Endodermal cell (in vitro differentiated cells): ENCODE measurements around the gene OGFOD2. TPM values are rescaled to one million over a fixed set of nuclear protein-coding genes. Genes with fewer than 3 reads are reported as not detected.

Experiments
- DNase-seq: peaks from one replicate; pipeline ENCODE4 v3.0.0-alpha.2; 2017
- H3K27ac ChIP-seq: 2 replicates; pipeline ENCODE4 v1.5.1; 2013; ENCODE audit warnings: mild to moderate bottlenecking, low read depth, low read length, moderate library complexity
- H3K27me3 ChIP-seq: 2 replicates; pipeline ENCODE4 v1.6.1; 2013; ENCODE audit warnings: mild to moderate bottlenecking, low read length, moderate library complexity; ENCODE audit not compliant: insufficient read depth, control insufficient read depth, poor library complexity, severe bottlenecking
- H3K36me3 ChIP-seq: 2 replicates; pipeline ENCODE4 v1.7.0; 2013; ENCODE audit warnings: mild to moderate bottlenecking, low read length, moderate library complexity; ENCODE audit not compliant: control insufficient read depth, insufficient read depth
- H3K4me1 ChIP-seq: one replicate; pipeline ENCODE4 v1.7.0; 2013; ENCODE audit warnings: low read length; ENCODE audit not compliant: control insufficient read depth, insufficient read depth
- H3K4me3 ChIP-seq: 2 replicates; pipeline ENCODE4 v1.5.1; 2013; ENCODE audit warnings: mild to moderate bottlenecking, low read length, moderate library complexity
- H3K9ac ChIP-seq: 2 replicates; pipeline ENCODE4 v1.6.1; 2013; ENCODE audit warnings: mild to moderate bottlenecking, low read length, moderate library complexity; ENCODE audit not compliant: poor library complexity, severe bottlenecking; ENCODE audit errors: extremely low read depth
- H3K9me3 ChIP-seq: 2 replicates; pipeline ENCODE4 v1.6.1; 2013; ENCODE audit warnings: mild to moderate bottlenecking, low read length, moderate library complexity; ENCODE audit not compliant: control insufficient read depth
- H3K27ac Mint-ChIP-seq: 2 replicates; pipeline ENCODE4 v1.8.0; 2020; ENCODE audit warnings: mixed read lengths
- H3K27me3 Mint-ChIP-seq: 2 replicates; pipeline ENCODE4 v1.8.0; 2021; ENCODE audit warnings: mild to moderate bottlenecking, mixed read lengths; ENCODE audit not compliant: insufficient read depth
- H3K36me3 Mint-ChIP-seq: 2 replicates; pipeline ENCODE4 v1.8.0; 2020; ENCODE audit warnings: low read depth, mixed read lengths
- H3K4me1 Mint-ChIP-seq: 2 replicates; pipeline ENCODE4 v1.8.0; 2020; ENCODE audit warnings: mixed read lengths
- H3K4me3 Mint-ChIP-seq: 2 replicates; pipeline ENCODE4 v1.8.0; 2020; ENCODE audit warnings: mild to moderate bottlenecking, moderate library complexity, mixed read lengths
- H3K9me3 Mint-ChIP-seq: 2 replicates; pipeline ENCODE4 v1.8.0; 2020; ENCODE audit warnings: mild to moderate bottlenecking, mixed read lengths
- CTCF ChIP-seq: fragments of 200-600 bp; sonication (generic); conservative IDR thresholded peaks from 2 replicates; pipeline ENCODE4 v1.5.0; 2021; ENCODE audit warnings: antibody characterized with exemption, mild to moderate bottlenecking
- WGBS, 2 experiments: methylation state at CpG; one replicate each; pipeline versions ENCODE4 v1.1.5 to v1.1.7; 2013; ENCODE audit warnings: missing lambda C conversion rate in 2 of 2, mixed read lengths in 1 of 2; ENCODE audit not compliant: insufficient coverage in 1 of 2, insufficient read length in 1 of 2; 5-methylcytosine and 5-hydroxymethylcytosine counted together
- total RNA-seq, 2 donors: library from RNA; stranded (reverse); fragmentation: NEBNext Ultra II Directional in 1 of 2; extraction: Animal tissue kit (Norgen Biotek cat#: 25700) in 1 of 2; gene quantifications; 2 replicates in 1 of 2; 3 replicates in 1 of 2; pipeline ENCODE4 v1.2.1, GENCODE V29; 2021

The OGFOD2 gene
- total RNA-seq, 2 donors from 2014 or later, result 17.5 to 19.9 TPM

- no peak for TF ChIP-seq CTCF
- Mint-ChIP-seq H3K9me3 (no peaks in the 10 kb centered on the region), H3K36me3 (peaks cover 4% of the 10 kb centered on the region), H3K4me1 (no peaks in the 10 kb centered on the region), H3K27me3 (no peaks in the 10 kb centered on the region), H3K4me3 (no peak overlapping the region), H3K27ac (no peak overlapping the region)
- Histone ChIP-seq H3K9me3 (no peaks in the 10 kb centered on the region), H3K27ac (no peak overlapping the region), H3K9ac (no peak overlapping the region), H3K27me3 (no peaks in the 10 kb centered on the region), H3K4me3 (no peak overlapping the region), H3K36me3 (no peaks in the 10 kb centered on the region), H3K4me1 (no peaks in the 10 kb centered on the region)
- WGBS, 2 experiments, result 78 to 97% methylated on average over 4 of the region's 4 CpGs
- no peak for DNase-seq
Measured at GRCh38 chr12:122998316-122998715, 23.3 kb downstream of the OGFOD2 start.

DNA sequence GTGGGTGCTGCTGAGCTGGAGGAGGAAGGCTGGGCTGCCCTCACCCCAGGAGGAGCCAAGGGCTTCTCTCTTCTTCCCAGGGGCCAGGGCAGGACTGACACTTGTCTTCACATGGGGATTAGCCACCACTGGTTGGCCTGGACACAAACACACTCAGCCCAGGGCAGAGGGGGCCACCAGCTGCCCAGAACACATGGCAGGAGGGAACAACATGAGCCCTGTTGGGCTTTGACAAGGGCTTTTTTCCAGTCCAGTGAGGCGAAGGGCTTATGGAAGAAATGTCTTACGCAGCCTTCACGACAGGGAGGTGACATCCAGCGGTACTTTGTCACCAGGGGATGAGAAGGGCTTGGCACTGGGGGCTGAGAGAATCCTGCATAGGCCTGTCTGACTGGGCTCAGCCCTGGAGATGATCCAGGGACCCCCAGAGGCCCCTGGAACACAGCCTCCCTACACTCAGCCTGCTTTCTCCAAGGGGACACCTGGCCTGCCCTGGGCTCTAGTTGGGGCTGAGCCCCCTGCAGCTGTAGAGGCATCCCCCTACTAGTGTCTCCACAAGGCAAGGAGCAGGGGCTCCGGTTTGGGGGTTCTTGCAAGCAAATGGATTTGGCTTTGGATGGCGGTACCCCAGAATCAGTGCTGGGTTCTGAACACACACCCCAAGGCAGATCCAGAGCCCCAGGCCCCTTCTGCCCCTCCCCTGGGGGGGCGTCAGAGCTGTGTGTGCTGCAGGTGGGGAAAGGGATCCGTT is 24.3 kb downstream of the OGFOD2 start:
- Histone ChIP-seq H3K36me3 (no peaks in the 10 kb centered on the region), H3K4me3 (no peak overlapping the region), H3K27me3 (no peaks in the 10 kb centered on the region), H3K4me1 (no peaks in the 10 kb centered on the region), H3K9ac (no peak overlapping the region), H3K27ac (no peak overlapping the region), H3K9me3 (no peaks in the 10 kb centered on the region)
- no peak for DNase-seq
- no peaks in the 10 kb centered on the region for H3K27me3 Mint-ChIP-seq
- peaks cover 4% of the 10 kb centered on the region for H3K36me3 Mint-ChIP-seq
- no peak overlapping the region for H3K4me3 Mint-ChIP-seq
- 94 to 100% methylated on average over 1 to 8 of the region's 8 CpGs for WGBS, 2 experiments
- no peak for TF ChIP-seq CTCF
- no peaks in the 10 kb centered on the region for H3K4me1 Mint-ChIP-seq
- no peaks in the 10 kb centered on the region for H3K9me3 Mint-ChIP-seq
- H3K27ac Mint-ChIP-seq, result no peak overlapping the region

DNA sequence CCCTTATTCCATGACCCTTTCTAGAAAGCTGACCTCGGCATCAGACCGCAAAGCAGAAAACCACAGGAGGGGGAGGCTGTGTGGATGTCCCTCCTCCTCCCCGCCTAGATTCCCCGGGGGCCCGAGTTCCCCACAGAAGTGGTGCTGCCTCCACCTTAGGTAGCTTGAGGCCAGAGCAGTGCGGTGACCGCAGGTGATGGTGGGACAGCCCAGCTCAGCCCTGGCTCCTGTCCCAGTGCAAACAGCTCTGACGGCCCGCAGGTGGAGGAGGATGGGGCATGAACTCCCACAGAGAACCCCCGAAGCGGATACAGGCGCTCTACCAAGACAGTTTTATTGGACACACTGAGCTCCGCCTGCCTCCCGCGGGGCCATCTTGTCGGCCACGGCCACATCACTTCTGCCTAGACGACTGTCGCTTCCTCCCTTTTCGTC is 25.0 kb downstream of the OGFOD2 start:
- Histone ChIP-seq H3K36me3 (no peaks in the 10 kb centered on the region), H3K27ac (no peak overlapping the region), H3K4me3 (no peak overlapping the region), H3K4me1 (no peaks in the 10 kb centered on the region), H3K9ac (no peak overlapping the region), H3K9me3 (no peaks in the 10 kb centered on the region), H3K27me3 (no peaks in the 10 kb centered on the region)
- no peaks in the 10 kb centered on the region for H3K27me3 Mint-ChIP-seq
- H3K4me3 Mint-ChIP-seq, result no peak overlapping the region
- peaks cover 4% of the 10 kb centered on the region for H3K36me3 Mint-ChIP-seq
- H3K4me1 Mint-ChIP-seq, result no peaks in the 10 kb centered on the region
- no peak for DNase-seq
- TF ChIP-seq CTCF, result no peak
- no peaks in the 10 kb centered on the region for H3K9me3 Mint-ChIP-seq
- no peak overlapping the region for H3K27ac Mint-ChIP-seq
- 89 to 94% methylated on average over 11 to 20 of the region's 20 CpGs for WGBS, 2 experiments
